HG02759 (cell line): ENCODE measurements around the gene ALG10.
"Not testable (repeated sequence)": the region's sequence is repeated elsewhere in the genome, so short reads cannot be mapped to it uniquely, and the experiment has no call there.

Experiments used
- ATAC-seq: cut with Tn5 transposase; IDR thresholded peaks from one replicate; pipeline ENCODE4 v1.9.1; 2021; ENCODE audit warnings: mild to moderate bottlenecking, moderate library complexity; ENCODE audit not compliant: unreplicated experiment

The ALG10 gene, protein sequence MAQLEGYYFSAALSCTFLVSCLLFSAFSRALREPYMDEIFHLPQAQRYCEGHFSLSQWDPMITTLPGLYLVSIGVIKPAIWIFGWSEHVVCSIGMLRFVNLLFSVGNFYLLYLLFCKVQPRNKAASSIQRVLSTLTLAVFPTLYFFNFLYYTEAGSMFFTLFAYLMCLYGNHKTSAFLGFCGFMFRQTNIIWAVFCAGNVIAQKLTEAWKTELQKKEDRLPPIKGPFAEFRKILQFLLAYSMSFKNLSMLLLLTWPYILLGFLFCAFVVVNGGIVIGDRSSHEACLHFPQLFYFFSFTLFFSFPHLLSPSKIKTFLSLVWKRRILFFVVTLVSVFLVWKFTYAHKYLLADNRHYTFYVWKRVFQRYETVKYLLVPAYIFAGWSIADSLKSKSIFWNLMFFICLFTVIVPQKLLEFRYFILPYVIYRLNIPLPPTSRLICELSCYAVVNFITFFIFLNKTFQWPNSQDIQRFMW

GRCh38 chr12:34022079-34022830 is at the start of gene ALG10:
Gene ALG10 (plus strand): TSS chr12:34022496. CDS start chr12:34022600, 104 bp downstream.
- peak; percentile 100 for ATAC-seq

- ATAC-seq = not testable (repeated sequence)
Observed at GRCh38 chr12:33972884-33973283, 49.4 kb upstream of the ALG10 start.

DNA sequence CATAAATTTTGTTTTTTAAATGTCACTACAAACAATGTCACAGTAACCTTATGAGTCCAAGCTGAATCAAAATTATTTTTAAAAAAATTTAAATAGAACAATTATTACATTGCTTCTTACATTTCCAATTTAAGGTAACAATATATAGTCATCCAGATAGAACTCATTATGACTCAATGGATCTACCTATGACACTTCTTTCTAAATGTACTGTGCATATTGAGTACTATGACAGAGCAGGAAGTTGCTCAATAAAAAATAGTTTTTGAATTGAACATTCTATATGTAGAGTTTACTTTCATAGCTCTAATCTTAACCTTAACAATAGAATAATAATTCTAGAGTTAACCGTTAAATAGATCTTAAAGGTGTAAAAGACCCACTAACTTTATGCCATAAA is 44.4 kb upstream of the ALG10 start:
- no peak for ATAC-seq

GRCh38 chr12:33988197-33988805 is 34.0 kb upstream of the ALG10 start:
- no peak for ATAC-seq

- ATAC-seq = no peak
Observed at GRCh38 chr12:33988913-33989312, 33.4 kb upstream of the ALG10 start.

DNA sequence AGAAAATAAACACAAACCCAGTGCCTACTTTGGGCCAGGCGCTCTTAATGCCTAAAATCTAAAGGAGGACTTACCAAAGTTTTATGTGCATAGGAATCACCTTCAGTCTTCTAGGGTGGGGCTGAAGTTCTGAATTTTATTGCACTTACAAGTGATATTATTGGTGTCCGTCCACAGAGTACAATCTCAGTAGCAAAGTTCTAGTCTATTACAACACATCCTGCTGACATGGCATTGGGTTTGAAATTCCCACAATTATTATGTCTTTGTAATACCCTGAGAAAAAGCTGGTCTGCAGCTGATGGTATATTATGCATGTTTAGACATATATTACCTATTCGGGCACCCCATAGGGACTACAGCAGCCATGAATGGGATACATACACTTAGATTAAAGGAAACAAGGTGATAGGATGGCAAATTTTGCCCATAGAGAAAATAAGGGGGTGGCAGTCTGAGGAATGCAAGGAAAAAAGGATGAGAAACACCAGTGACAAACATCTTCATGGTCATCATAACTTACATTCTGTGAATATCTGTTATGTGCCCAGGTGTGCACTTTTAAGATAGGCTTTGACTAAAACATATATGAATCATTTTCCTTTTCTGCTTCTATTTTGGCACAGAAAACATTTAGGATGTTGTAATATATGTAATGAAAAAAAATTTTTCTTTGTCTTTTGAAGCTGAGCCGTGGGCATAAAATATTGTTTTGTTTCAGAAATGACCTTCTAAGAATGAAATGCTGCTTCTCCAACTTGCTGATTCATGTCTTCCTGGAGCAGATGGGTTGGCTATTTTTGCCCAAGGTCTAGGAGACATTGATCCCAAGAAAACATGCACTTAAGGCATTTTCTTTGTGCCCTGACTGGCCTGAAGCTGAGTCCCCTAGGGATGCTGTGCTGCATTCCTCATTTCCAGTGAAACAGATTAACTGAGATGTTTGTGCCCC is 27.2 kb upstream of the ALG10 start:
- ATAC-seq = no peak

DNA sequence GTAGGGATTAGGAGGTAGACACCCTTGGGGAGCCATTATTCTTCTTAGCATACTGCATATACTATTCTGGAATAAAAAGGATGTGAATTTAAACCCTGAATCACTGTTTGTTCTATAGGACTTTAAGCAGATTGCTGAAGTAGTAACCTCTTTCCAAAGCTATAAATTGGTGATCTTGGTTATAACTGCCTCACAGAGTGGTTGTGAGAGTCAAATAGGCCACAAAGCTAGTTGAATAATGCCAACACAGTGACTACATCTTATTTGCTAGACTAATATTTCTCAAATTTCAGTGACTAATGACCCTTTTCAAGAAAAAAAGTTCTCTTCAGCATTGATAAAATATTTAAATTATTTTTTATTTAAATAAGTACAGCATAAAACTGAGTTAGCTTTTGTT is 13.5 kb upstream of the ALG10 start:
- ATAC-seq = not testable (repeated sequence)

DNA sequence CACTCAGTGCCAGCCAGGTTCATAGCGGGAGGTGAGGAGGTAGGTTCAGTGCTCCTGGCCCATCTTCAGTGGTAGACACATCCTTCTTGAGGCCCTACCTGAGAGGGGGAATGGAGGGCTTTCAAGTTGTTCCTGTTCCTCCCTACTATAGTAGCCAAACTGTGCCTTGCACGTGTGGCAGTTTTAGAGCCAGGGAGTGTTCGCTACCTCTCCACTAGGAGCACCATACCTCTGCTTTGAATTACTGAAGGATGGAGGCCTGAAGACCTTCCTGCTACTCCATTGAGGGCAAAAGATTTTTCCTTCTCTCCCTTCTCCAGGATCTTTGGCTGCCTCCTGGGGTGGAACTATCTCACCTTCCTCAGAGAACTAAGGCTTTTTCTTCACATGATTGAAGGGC is 5.9 kb upstream of the ALG10 start:
- no peak for ATAC-seq

DNA sequence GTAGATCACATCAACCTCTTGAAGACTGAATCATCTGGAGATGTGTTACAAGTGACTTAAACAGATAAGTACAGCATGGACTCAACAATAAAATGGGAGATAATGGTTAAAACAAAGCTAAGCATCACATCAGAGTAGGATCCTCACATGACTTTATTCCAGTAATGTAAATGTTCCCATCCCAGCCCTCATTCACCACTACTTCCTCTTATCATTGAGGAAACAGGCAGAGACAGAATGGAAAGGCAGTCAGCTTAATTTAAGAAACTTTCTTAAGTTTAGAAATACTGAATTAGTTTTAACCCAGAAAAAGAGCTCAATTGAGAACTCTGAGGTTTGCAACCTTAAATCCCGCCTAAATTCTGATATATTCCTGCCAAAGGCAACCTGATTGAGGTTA is 1.2 kb upstream of the ALG10 start:
- no peak for ATAC-seq

DNA sequence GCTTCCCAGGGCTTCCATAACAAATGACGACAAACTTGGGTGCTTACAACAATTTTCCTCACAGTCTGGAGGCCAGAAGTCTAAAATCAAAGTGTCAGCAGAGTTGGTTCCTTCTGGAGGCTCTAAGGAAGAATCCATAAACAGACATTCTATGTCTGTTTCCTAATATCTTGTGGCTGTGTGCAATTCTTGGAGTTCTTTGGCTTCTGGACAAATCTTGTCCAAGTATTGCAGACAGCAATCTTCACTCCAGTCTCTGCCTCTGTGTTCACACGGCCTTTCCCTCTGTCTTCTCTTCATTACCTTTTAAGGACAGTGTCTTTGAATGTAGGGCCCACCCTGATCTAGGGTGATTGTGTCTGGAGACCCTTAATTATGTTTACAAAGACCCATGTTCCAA is 5.4 kb downstream of the ALG10 start:
- ATAC-seq = not testable (repeated sequence)

DNA sequence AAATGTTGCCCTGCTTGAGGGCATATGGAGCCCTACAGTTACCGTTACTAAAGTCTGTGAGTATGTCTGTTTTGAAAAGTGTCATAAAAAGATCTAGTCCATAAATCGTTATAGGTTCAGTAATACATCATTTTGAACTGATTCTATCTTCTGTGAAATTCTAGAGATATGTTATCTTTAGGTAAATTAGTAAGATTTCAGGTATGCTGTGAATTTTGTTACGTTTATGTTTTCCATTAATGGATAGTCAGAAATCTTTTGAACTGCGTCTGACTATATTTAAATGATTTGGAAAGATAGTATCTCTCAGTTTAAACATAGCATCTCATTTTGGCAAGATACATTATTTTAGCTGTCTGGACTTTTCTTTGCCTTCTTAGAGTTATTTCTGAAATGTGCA is 8.3 kb downstream of the ALG10 start:
- no peak for ATAC-seq

DNA sequence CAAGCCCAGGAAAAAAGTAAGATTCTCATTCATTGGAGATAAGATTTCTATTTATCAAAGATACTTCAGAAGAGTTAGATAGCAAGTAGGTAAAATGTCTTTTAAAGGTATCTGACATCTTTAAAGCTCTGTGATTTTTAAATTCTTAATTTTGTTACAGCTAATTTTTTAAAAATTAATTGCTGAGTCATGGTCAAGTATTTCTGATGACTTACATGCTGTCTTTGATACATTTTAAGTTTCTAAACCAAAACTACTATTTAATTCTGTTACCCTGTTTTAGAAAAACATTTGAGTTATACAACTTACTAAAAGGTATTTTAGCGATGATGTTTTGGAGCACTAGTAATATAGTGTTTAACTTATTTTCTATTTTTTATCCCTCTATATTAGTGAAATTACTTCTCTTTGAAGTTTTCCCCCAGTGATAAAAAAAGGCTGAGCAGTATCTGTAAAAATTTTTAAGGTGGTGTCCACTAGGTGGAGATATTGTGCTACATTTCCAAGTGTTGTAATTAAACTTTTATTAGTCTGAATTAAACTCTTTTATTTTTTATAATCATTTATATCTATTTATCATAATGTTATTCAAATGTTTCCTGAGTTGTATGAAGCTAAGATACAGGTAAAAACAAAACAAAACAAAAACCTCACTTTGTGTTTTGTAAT is 11.5 kb downstream of the ALG10 start:
- no peak for ATAC-seq

- peak; percentile 40 for ATAC-seq
Observed at GRCh38 chr12:34038357-34038756, 16.1 kb downstream of the ALG10 start.

DNA sequence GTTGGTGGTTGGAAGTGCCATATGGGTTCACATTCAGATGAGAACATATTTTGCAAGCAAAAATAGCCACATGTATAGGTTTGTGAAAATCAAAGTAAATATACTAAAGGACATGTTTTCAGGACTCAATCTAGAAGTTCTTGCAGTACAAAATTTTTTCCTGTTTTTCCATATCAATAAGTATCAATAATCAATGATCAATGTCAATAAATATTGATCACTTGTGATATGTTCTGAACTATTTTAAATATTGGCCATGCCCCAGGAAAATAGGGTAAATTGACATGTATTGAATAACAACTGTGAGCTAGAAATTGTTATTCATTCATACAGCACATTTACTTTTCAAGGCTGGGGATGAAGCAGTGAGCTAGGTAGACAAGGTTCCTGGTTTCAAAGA is 24.3 kb downstream of the ALG10 start:
- no peak for ATAC-seq

- ATAC-seq = not testable (repeated sequence)
Observed at GRCh38 chr12:34047855-34048254, 25.6 kb downstream of the ALG10 start.

- no peak for ATAC-seq
Observed at GRCh38 chr12:34048714-34049113, 26.4 kb downstream of the ALG10 start.

GRCh38 chr12:34051486-34051885 is 29.2 kb downstream of the ALG10 start:
- ATAC-seq = no peak

DNA sequence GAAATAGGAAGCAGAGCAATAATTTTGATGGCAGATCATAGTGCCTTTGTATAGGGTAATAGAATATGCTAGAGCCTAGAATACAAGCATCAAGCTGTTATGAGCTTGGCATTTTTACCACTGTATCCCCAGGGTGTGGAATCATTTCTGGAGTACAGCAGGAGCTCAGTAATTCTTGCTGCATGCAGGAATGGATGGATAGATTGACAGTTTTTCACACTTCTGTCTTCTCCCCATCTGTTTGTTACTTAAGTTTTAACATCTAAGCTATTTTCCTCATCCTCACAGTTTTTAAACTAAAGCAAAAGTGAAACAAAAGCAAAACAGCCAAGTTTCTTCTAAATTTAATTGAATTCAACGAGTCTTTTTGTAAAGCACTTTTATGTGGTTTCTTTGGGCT is 32.6 kb downstream of the ALG10 start:
- no peak for ATAC-seq
